HCT116 (cell line): ENCODE results near the gene KIRREL1. TPM values are rescaled to one million over a fixed set of nuclear protein-coding genes. Genes with fewer than 3 reads are reported as not detected.

Experiments used
- ATAC-seq: fragments of 200-7000 bp; cut with Tn5 transposase; 2 replicates; pipeline ENCODE4 v1.9.1; 2020; ENCODE audit warnings: mild to moderate bottlenecking, moderate library complexity
- BruUV-seq: library from RNA; stranded (reverse); fragments of 400-500 nt; replicated peaks from 2 replicates; lab custom pipeline; 2021; lab: Mats Ljungman, UMichigan
- CTCF ChIA-PET: fragments of 300-600 bp; sonication (Branson Sonifier 250); formaldehyde crosslinking; loops from one replicate; lab custom pipeline; 2021; ENCODE audit warnings: antibody characterized with exemption; lab: Charles Lee
- POLR2A ChIA-PET: fragments of 300-600, 350-600 bp; sonication (Branson Sonifier 250); formaldehyde crosslinking; loops from one replicate; lab custom pipeline; 2021; ENCODE audit warnings: antibody characterized with exemption; lab: Charles Lee
- RAD21 ChIA-PET, 2 experiments: fragments of 300-600 bp; sonication (Branson Sonifier 250); formaldehyde crosslinking; loops; one replicate each; lab custom pipeline; 2023; ENCODE audit warnings: low total read pairs in 2 of 2; ENCODE audit not compliant: uncharacterized antibody in 2 of 2, unreplicated experiment in 2 of 2, low non-redundant PET in 1 of 2; lab: Charles Lee
- DNase-seq: peaks from one replicate; pipeline ENCODE4 v3.0.0-alpha.2; 2010; ENCODE audit warnings: low read depth, low spot score
- H2AFZ ChIP-seq: fragments of 200-600 bp; shearing (Covaris generic), sonication (generic); 2 replicates; pipeline ENCODE4 v1.6.1; 2017; ENCODE audit warnings: low read depth, mixed run types, mixed read lengths, antibody characterized with exemption, low read length; ENCODE audit not compliant: poor library complexity, severe bottlenecking
- H3K27ac ChIP-seq: 2 replicates; pipeline ENCODE4 v1.5.1; 2012; ENCODE audit warnings: low read depth, low read length
- H3K27me3 ChIP-seq: fragments of 200-600 bp; sonication (generic); 2 replicates; pipeline ENCODE4 v1.6.1; 2016; ENCODE audit warnings: mixed run types, low read length, mixed read lengths; ENCODE audit not compliant: insufficient read depth
- H3K36me3 ChIP-seq, 2 experiments: fragments of 200-500 bp in 1 of 2; fragments of 200-600 bp in 1 of 2; sonication (Bioruptor generic) in 1 of 2; sonication (generic) in 1 of 2; 2 replicates each; pipeline versions ENCODE4 v1.5.1 to v1.6.1; 2014 to 2016; ENCODE audit warnings: low read length in 2 of 2, inconsistent platforms in 1 of 2, mixed read lengths in 1 of 2, mixed run types in 1 of 2; ENCODE audit not compliant: insufficient read depth in 2 of 2, control insufficient read depth in 1 of 2
- H3K4me1 ChIP-seq, 2 experiments: fragments of 200-600 bp in 1 of 2; sonication (generic) in 1 of 2; 2 replicates each; pipeline versions ENCODE4 v1.5.1 to v1.6.1; 2012 to 2017; ENCODE audit warnings: low read length in 2 of 2, inconsistent platforms in 1 of 2, mild to moderate bottlenecking in 1 of 2, mixed read lengths in 1 of 2, mixed run types in 1 of 2, moderate library complexity in 1 of 2; ENCODE audit not compliant: insufficient read depth in 2 of 2, control insufficient read depth in 1 of 2
- H3K4me2 ChIP-seq: fragments of 200-600 bp; sonication (generic); 2 replicates; pipeline ENCODE4 v1.6.1; 2017; ENCODE audit warnings: mixed run types, low read length, mixed read lengths
- H3K4me3 ChIP-seq, 2 experiments: fragments of 200-600 bp in 1 of 2; sonication (generic) in 1 of 2; replicated peaks in 1 of 2; 2 replicates each; pipeline ENCODE4 v1.5.1; 2011 to 2016; ENCODE audit warnings: low read length in 2 of 2, control low read depth in 1 of 2, low read depth in 1 of 2, mild to moderate bottlenecking in 1 of 2, mixed read lengths in 1 of 2, mixed run types in 1 of 2
- H3K79me2 ChIP-seq: fragments of 200-600 bp; sonication (generic); 2 replicates; pipeline ENCODE4 v1.6.1; 2017; ENCODE audit warnings: mild to moderate bottlenecking, mixed run types, low read length, moderate library complexity, mixed read lengths; ENCODE audit not compliant: insufficient read depth
- H3K9ac ChIP-seq: fragments of 200-600 bp; sonication (generic); 2 replicates; pipeline ENCODE4 v1.6.1; 2016; ENCODE audit warnings: low read length, mixed read lengths
- H3K9me2 ChIP-seq: fragments of 200-600 bp; sonication (generic), shearing (Covaris generic); 2 replicates; pipeline ENCODE4 v1.6.1; 2017; ENCODE audit warnings: mixed run types, mild to moderate bottlenecking, moderate library complexity; ENCODE audit not compliant: insufficient read depth
- H3K9me3 ChIP-seq, 2 experiments: fragments of 200-500 bp in 1 of 2; fragments of 200-600 bp in 1 of 2; sonication (Bioruptor generic) in 1 of 2; sonication (generic) in 1 of 2; 2 replicates each; pipeline ENCODE4 v1.6.1; 2014 to 2017; ENCODE audit warnings: low read length in 2 of 2, mixed read lengths in 2 of 2, inconsistent platforms in 1 of 2, low read depth in 1 of 2, mild to moderate bottlenecking in 1 of 2, mixed run types in 1 of 2, moderate library complexity in 1 of 2; ENCODE audit not compliant: control insufficient read depth in 1 of 2, insufficient read depth in 1 of 2
- H4K20me1 ChIP-seq: fragments of 200-600 bp; sonication (generic), shearing (Covaris generic); 2 replicates; pipeline ENCODE4 v1.6.1; 2017; ENCODE audit warnings: mixed run types, mild to moderate bottlenecking, moderate library complexity; ENCODE audit not compliant: insufficient read depth
- CEBPB ChIP-seq: IDR thresholded peaks from 2 replicates; pipeline ENCODE4 v1.6.1; 2012; ENCODE audit warnings: low read depth
- EGR1 ChIP-seq: IDR thresholded peaks from 2 replicates; pipeline ENCODE4 v1.6.1; 2012; ENCODE audit warnings: low read depth
- EZH2 ChIP-seq: fragments of 200-600 bp; sonication (generic); IDR thresholded peaks from 2 replicates; pipeline ENCODE4 v1.6.1; 2017; ENCODE audit warnings: antibody characterized with exemption, mixed run types
- EZH2phosphoT487 ChIP-seq: fragments of 200-600 bp; IDR thresholded peaks from 2 replicates; pipeline ENCODE4 v1.6.1; 2018; ENCODE audit warnings: antibody characterized with exemption, borderline replicate concordance
- FOSL1 ChIP-seq: IDR thresholded peaks from 2 replicates; pipeline ENCODE4 v1.6.1; 2012; ENCODE audit warnings: low read depth
- POLR2A ChIP-seq: IDR thresholded peaks from 2 replicates; pipeline ENCODE4 v1.7.0; 2011; ENCODE audit warnings: borderline replicate concordance; ENCODE audit not compliant: insufficient read depth, insufficient read length; ENCODE audit errors: extremely low read depth
- POLR2AphosphoS5 ChIP-seq: IDR thresholded peaks from 2 replicates; pipeline ENCODE4 v1.6.1; 2011; ENCODE audit warnings: mild to moderate bottlenecking, low read depth, low read length, moderate library complexity
- RAD21 ChIP-seq: IDR thresholded peaks from 2 replicates; pipeline ENCODE4 v1.6.1; 2012; ENCODE audit warnings: low read depth, mild to moderate bottlenecking
- SIN3A ChIP-seq: IDR thresholded peaks from 2 replicates; pipeline ENCODE4 v1.6.1; 2012; ENCODE audit warnings: low read depth
- SP1 ChIP-seq: IDR thresholded peaks from 2 replicates; pipeline ENCODE4 v1.6.1; 2012; ENCODE audit warnings: low read depth
- YY1 ChIP-seq: IDR thresholded peaks from 2 replicates; pipeline ENCODE4 v1.6.1; 2011; ENCODE audit warnings: low read length, low read depth, moderate library complexity, mild to moderate bottlenecking; ENCODE audit not compliant: insufficient replicate concordance; ENCODE audit errors: extremely low read depth
- intact Hi-C: fragments of 100-400 bp; cut with micrococcal nuclease; formaldehyde crosslinking; loops from 2 replicates; pipeline ENCODE4 v1.10.0; 2022
- total RNA-seq: library from RNA; stranded (reverse); gene quantifications from one replicate; pipeline ENCODE4 v1.2.1, GENCODE V29; 2021; ENCODE audit not compliant: unreplicated experiment
- TF ChIP-seq, protein P1 (sequence below): IDR thresholded peaks from 2 replicates; pipeline ENCODE4 v1.6.1; 2012
- TF ChIP-seq, protein P2 (sequence below): IDR thresholded peaks from 2 replicates; pipeline ENCODE4 v1.6.1; 2012
- TF ChIP-seq, protein P3 (sequence below), 3 experiments: fragments of 200-600 bp in 1 of 3; sonication (generic) in 1 of 3; IDR thresholded peaks in 2 of 3; conservative IDR thresholded peaks in 1 of 3; 2 replicates each; pipeline ENCODE4 v1.5.1; 2012 to 2017; ENCODE audit warnings: low read depth in 2 of 3, low read length in 2 of 3, antibody characterized with exemption in 1 of 3, borderline replicate concordance in 1 of 3, control low read depth in 1 of 3, mild to moderate bottlenecking in 1 of 3, mixed read lengths in 1 of 3, mixed run types in 1 of 3, moderate library complexity in 1 of 3; ENCODE audit not compliant: insufficient read depth in 1 of 3

KIRREL1 gene
- total RNA-seq, 1 experiment from 2014 or later, result 20.0 TPM

DNA sequence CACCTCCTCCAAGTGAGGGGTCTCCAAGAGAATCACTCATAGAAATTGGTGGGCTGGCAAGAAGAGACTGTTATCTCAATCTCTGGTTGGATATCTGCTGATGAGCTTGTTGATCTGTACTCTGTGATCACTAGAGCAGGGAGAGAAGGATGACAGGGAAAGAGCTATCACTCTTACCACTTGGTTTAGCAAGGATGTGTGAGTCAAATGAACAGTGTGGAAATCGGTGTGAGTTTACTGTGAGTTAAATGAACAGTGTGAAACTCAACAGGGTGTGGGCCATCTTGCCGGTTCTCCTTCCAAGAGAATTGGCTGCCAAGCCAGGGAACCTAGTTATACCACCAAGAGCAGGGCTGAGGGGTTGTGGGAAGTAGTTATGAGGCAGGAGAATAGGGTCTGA is 154.0 kb downstream of the KIRREL1 start:
- Histone ChIP-seq H3K4me3 (no peak overlapping the region), H3K36me3 (no peaks in the 10 kb centered on the region), H3K9ac (no peak overlapping the region), H3K27me3 (no peaks in the 10 kb centered on the region), H3K27ac (no peak overlapping the region), H3K4me1 (peaks cover 3 to 17% of the 10 kb centered on the region in 2 experiments; a peak in 3 of 4 replicates), H3K4me2 (no peak overlapping the region), H2AFZ (no peak overlapping the region), H3K9me3 (no peaks in the 10 kb centered on the region), H3K79me2 (no peaks in the 10 kb centered on the region), H4K20me1 (no peaks in the 10 kb centered on the region), H3K9me2 (no peaks in the 10 kb centered on the region)
- DNase-seq (no peak), ATAC-seq (no peak)
- ChIA-PET CTCF (no interaction called here), POLR2A (no interaction called here), RAD21 (no interaction called here)
- TF ChIP-seq POLR2AphosphoS5 (no peak), SIN3A (no peak), POLR2A (no peak), YY1 (no peak), FOSL1 (no peak), SP1 (no peak), EZH2 (no peak), CEBPB (no peak), EZH2phosphoT487 (no peak), RAD21 (no peak), EGR1 (no peak)
- TF ChIP-seq, protein P1, sequence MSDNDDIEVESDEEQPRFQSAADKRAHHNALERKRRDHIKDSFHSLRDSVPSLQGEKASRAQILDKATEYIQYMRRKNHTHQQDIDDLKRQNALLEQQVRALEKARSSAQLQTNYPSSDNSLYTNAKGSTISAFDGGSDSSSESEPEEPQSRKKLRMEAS, result no peak
- TF ChIP-seq, protein P2, sequence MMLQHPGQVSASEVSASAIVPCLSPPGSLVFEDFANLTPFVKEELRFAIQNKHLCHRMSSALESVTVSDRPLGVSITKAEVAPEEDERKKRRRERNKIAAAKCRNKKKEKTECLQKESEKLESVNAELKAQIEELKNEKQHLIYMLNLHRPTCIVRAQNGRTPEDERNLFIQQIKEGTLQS, result no peak
- TF ChIP-seq, protein P3, sequence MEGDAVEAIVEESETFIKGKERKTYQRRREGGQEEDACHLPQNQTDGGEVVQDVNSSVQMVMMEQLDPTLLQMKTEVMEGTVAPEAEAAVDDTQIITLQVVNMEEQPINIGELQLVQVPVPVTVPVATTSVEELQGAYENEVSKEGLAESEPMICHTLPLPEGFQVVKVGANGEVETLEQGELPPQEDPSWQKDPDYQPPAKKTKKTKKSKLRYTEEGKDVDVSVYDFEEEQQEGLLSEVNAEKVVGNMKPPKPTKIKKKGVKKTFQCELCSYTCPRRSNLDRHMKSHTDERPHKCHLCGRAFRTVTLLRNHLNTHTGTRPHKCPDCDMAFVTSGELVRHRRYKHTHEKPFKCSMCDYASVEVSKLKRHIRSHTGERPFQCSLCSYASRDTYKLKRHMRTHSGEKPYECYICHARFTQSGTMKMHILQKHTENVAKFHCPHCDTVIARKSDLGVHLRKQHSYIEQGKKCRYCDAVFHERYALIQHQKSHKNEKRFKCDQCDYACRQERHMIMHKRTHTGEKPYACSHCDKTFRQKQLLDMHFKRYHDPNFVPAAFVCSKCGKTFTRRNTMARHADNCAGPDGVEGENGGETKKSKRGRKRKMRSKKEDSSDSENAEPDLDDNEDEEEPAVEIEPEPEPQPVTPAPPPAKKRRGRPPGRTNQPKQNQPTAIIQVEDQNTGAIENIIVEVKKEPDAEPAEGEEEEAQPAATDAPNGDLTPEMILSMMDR (IDR thresholded peaks at IDR 0.05 in 2 of 3, conservative IDR thresholded peaks at IDR 0.05 in 1 of 3; ENCODE audit: borderline replicate concordance in 1 of 3, insufficient read depth in 1 of 3, low read depth in 2 of 3, low read length in 2 of 3), result no peak
- intact Hi-C loops, result no loop called here
- no TSS peak for BruUV-seq
